Measurements from ENCODE around the gene SLC26A5.

- TF ChIP-seq CTCF (IDR thresholded peaks at IDR 0.05) = no peak
- no peak for TF ChIP-seq EZH2 (IDR thresholded peaks at IDR 0.05)
These were observed 66.6 kb downstream of the SLC26A5 start for GRCh38 chr7:103379270-103379975.

All from neural progenitor cell (in vitro differentiated cells).